HL-60 (cell line): ENCODE results near the gene DKK1.

Experiments
- DNase-seq, 2 experiments: peaks; one replicate each; pipeline ENCODE4 v3.0.0-alpha.2; 2010 to 2020; ENCODE audit warnings: low read depth in 1 of 2, low spot score in 1 of 2
- H3K27ac ChIP-seq: fragments of 250-450 bp; sonication (Bioruptor Pico); replicated peaks from 2 replicates; pipeline ENCODE4 v1.5.1; 2020; ENCODE audit warnings: mild to moderate bottlenecking, moderate library complexity
- H3K27me3 ChIP-seq: fragments of 250-450 bp; sonication (Bioruptor Pico); 2 replicates; pipeline ENCODE4 v1.5.1; 2021; ENCODE audit warnings: mild to moderate bottlenecking, moderate library complexity; ENCODE audit not compliant: insufficient read depth, poor library complexity, severe bottlenecking
- H3K4me3 ChIP-seq: replicated peaks from 2 replicates; pipeline ENCODE4 v1.5.1; 2011; ENCODE audit warnings: mild to moderate bottlenecking, control low read depth, low read length; ENCODE audit not compliant: insufficient read depth
- GABPA ChIP-seq: IDR thresholded peaks from 2 replicates; pipeline ENCODE4 v1.6.1; 2012; ENCODE audit warnings: low read depth
- POLR2AphosphoS5 ChIP-seq: IDR thresholded peaks from 2 replicates; pipeline ENCODE4 v1.6.1; 2012; ENCODE audit warnings: low read depth
- SPI1 ChIP-seq: IDR thresholded peaks from 2 replicates; pipeline ENCODE4 v1.6.1; 2012; ENCODE audit warnings: low read depth, mild to moderate bottlenecking, borderline replicate concordance
- TF ChIP-seq, protein P1 (sequence below): IDR thresholded peaks from one replicate; pipeline ENCODE4 v1.5.1; 2011; ENCODE audit warnings: low read length, control low read depth, inconsistent platforms; ENCODE audit not compliant: insufficient read depth
- TF ChIP-seq, protein P2 (sequence below): IDR thresholded peaks from 2 replicates; pipeline ENCODE4 v1.6.1; 2012; ENCODE audit warnings: low read depth; ENCODE audit not compliant: insufficient replicate concordance

The DKK1 gene

DNA sequence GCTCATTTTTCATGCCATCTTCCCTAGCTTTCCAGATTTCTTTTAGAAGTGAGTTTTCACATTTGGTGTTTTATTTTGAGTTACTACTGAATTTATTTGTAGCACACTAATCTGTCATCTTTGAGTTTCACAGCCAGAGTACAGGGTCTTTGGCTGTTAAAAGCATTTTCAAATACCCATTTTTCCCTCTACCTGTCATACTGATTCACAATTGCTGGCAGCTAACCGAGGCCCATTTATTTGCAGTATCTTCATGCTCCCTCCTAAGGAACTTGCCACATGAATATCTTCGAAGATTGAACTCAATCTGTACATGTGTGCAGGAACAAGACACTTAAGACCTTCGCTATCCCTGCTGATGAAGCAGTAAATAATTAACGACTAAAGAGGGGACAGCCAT is 44.8 kb upstream of the DKK1 start:
- no peak for DNase-seq
- TF ChIP-seq, protein P1, sequence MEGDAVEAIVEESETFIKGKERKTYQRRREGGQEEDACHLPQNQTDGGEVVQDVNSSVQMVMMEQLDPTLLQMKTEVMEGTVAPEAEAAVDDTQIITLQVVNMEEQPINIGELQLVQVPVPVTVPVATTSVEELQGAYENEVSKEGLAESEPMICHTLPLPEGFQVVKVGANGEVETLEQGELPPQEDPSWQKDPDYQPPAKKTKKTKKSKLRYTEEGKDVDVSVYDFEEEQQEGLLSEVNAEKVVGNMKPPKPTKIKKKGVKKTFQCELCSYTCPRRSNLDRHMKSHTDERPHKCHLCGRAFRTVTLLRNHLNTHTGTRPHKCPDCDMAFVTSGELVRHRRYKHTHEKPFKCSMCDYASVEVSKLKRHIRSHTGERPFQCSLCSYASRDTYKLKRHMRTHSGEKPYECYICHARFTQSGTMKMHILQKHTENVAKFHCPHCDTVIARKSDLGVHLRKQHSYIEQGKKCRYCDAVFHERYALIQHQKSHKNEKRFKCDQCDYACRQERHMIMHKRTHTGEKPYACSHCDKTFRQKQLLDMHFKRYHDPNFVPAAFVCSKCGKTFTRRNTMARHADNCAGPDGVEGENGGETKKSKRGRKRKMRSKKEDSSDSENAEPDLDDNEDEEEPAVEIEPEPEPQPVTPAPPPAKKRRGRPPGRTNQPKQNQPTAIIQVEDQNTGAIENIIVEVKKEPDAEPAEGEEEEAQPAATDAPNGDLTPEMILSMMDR: no peak
- TF ChIP-seq POLR2AphosphoS5: no peak
- TF ChIP-seq GABPA: no peak
- TF ChIP-seq, protein P2, sequence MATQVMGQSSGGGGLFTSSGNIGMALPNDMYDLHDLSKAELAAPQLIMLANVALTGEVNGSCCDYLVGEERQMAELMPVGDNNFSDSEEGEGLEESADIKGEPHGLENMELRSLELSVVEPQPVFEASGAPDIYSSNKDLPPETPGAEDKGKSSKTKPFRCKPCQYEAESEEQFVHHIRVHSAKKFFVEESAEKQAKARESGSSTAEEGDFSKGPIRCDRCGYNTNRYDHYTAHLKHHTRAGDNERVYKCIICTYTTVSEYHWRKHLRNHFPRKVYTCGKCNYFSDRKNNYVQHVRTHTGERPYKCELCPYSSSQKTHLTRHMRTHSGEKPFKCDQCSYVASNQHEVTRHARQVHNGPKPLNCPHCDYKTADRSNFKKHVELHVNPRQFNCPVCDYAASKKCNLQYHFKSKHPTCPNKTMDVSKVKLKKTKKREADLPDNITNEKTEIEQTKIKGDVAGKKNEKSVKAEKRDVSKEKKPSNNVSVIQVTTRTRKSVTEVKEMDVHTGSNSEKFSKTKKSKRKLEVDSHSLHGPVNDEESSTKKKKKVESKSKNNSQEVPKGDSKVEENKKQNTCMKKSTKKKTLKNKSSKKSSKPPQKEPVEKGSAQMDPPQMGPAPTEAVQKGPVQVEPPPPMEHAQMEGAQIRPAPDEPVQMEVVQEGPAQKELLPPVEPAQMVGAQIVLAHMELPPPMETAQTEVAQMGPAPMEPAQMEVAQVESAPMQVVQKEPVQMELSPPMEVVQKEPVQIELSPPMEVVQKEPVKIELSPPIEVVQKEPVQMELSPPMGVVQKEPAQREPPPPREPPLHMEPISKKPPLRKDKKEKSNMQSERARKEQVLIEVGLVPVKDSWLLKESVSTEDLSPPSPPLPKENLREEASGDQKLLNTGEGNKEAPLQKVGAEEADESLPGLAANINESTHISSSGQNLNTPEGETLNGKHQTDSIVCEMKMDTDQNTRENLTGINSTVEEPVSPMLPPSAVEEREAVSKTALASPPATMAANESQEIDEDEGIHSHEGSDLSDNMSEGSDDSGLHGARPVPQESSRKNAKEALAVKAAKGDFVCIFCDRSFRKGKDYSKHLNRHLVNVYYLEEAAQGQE: no peak
- no peak for TF ChIP-seq SPI1
- Histone ChIP-seq H3K27me3 (no peaks in the 10 kb centered on the region), H3K4me3 (no peak overlapping the region), H3K27ac (no peak overlapping the region)

DNA sequence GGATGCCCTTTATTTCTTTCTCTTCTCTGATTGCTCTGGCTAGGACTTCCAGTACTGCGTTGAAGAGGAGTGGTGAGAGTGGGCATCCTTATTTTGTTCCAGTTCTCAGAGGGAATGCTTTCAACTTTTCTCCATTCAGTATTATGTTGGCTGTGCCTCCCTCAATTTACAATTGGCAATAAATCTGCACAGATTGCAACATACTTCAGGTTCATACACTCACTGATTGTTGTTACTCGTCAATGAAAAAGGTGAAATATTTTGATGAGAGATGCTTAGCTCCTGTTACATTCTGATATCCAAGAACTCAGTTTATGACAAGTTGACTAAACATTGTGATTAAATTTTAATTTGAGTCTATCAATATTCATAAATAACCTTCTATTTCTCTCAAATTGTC is 37.9 kb upstream of the DKK1 start:
- Histone ChIP-seq H3K27ac (no peak overlapping the region), H3K4me3 (no peak overlapping the region), H3K27me3 (no peaks in the 10 kb centered on the region)
- TF ChIP-seq GABPA (no peak), SPI1 (no peak), POLR2AphosphoS5 (no peak)
- TF ChIP-seq, protein P2: no peak
- TF ChIP-seq, protein P1: no peak
- no peak for DNase-seq

DNA sequence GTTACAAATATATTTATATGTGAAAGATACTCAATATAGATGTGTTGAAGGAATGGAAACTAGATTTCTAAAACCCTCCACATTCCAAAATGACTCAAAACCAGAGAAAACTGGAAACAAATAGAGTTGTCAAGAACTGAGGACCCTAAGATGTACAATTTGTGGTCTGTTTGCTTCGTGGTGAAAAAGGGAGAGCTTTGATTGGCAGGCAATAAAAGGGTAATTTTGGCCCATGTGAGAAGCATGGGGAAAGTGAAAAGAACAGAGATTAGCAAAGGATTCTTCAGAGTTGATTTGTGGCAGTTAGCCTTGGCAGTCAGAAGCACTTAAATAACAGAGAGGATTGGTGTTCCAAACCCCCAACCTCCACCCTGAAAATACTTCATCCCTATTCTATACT is 37.1 kb upstream of the DKK1 start:
- no peak for DNase-seq
- no peaks in the 10 kb centered on the region for H3K27me3 ChIP-seq
- TF ChIP-seq POLR2AphosphoS5 (no peak), GABPA (no peak), SPI1 (no peak)
- TF ChIP-seq, protein P2: no peak
- TF ChIP-seq, protein P1: no peak
- H3K4me3 ChIP-seq: no peak overlapping the region
- no peak overlapping the region for H3K27ac ChIP-seq
